ENCODE data around the gene INPP5A. TPM values are rescaled to one million over a fixed set of nuclear protein-coding genes. Genes with fewer than 3 reads are reported as not detected.
"Not testable (repeated sequence)": the region's sequence is repeated elsewhere in the genome, so short reads cannot be mapped to it uniquely, and the experiment has no call there.

Gene INPP5A
- total and polyA plus RNA-seq, 4 donors = 37.7 to 112 (median 54.9) TPM

DNA sequence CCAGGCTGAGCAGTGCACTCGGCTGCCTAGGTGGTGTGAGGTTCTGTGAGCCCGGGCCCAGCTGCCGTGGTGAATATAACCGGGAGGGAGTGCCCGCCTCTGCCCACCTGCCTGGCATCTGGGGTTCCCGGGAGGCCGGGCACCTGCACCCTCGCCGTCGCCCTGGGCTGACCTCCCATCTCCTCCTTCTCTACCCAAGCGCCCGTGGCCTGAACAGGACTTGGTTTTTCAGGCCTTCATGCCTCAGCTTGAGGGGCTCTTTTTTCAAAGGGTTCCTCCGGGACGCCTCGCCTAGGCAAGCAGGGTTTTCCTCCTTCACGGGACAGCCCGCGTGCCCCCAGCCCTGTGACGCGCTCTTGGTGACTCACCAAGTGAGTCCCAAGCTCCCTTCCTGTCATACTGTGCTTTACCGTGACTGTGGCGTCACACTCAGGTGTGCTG is 9.9 kb downstream of the INPP5A start:
- no peaks in the 10 kb centered on the region for H3K36me3 ChIP-seq (ENCODE audit: control insufficient read depth in 1 of 2, insufficient read depth in 2 of 2, low read length in 1 of 2)
- H3K27ac ChIP-seq (ENCODE audit: low read depth in 1 of 2, low read length in 2 of 2) = no peak overlapping the region
- DNase-seq (peak; percentile 52 to 71), ATAC-seq (ENCODE audit: low FRiP score) (no peak)
- intact Hi-C loops (cut with DNase I) = no loop called here
- H3K4me1 ChIP-seq (ENCODE audit: control insufficient read depth in 1 of 2, insufficient read depth in 2 of 2, low read length in 2 of 2) = no peaks in the 10 kb centered on the region
- H3K4me3 ChIP-seq (ENCODE audit: low read length in 2 of 2) = no peak overlapping the region
- no peaks in the 10 kb centered on the region for H3K9me3 ChIP-seq (ENCODE audit: control insufficient read depth, low read length)
- H3K27me3 ChIP-seq (ENCODE audit: control insufficient read depth in 1 of 2, insufficient read depth in 2 of 2, low read length in 1 of 2) = no peaks in the 10 kb centered on the region
- 90 to 94% methylated on average over 17 to 22 of the region's 22 CpGs for WGBS, 2 donors

DNA sequence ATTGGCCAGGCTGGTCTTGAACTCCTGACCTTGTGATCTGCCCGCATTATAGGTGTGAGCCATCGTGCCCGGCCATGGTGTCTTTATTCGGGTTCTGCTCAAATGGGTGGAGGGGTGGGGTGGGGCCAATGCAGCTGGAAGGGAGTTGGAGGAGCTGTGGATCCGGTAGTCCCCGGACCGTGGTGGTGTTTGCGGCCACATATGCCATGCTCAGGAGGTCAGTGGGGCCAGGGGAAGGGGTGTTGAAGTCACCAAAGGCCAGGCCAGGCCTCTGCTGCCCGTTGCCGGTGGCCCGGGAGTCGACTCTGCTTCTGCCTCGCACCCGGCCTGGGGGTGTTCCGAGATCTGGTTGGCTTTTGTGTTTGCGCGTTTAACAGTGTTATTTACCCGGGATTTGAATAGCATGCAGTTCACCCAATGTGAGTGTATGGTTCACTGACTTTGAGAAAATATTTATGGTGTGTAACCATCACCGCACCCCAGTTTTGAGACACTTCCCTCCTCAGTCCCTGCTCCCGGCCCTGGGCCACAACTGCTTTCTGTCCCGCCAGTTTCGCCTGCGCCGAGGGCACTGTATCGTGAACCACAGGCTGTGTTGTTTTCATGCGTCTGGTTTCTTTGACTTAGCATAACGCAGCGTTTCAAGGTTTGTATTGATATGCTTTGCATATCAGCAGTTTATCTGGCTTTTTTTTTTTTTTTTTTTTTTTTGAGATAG is 10.7 kb downstream of the INPP5A start:
- DNase-seq (peak; percentile 34 to 65), ATAC-seq (ENCODE audit: low FRiP score) (no peak)
- no peak overlapping the region for H3K4me3 ChIP-seq (ENCODE audit: low read length in 2 of 2)
- no peaks in the 10 kb centered on the region for H3K27me3 ChIP-seq (ENCODE audit: control insufficient read depth in 1 of 2, insufficient read depth in 2 of 2, low read length in 1 of 2)
- no peaks in the 10 kb centered on the region for H3K9me3 ChIP-seq (ENCODE audit: control insufficient read depth, low read length)
- intact Hi-C loops (cut with DNase I) = no loop called here
- H3K27ac ChIP-seq (ENCODE audit: low read depth in 1 of 2, low read length in 2 of 2) = no peak overlapping the region
- no peaks in the 10 kb centered on the region for H3K36me3 ChIP-seq (ENCODE audit: control insufficient read depth in 1 of 2, insufficient read depth in 2 of 2, low read length in 1 of 2)
- H3K4me1 ChIP-seq (ENCODE audit: control insufficient read depth in 1 of 2, insufficient read depth in 2 of 2, low read length in 2 of 2) = no peaks in the 10 kb centered on the region
- 90 to 91% methylated on average over 28 of the region's 28 CpGs for WGBS, 2 donors

- H3K27me3 ChIP-seq (ENCODE audit: control insufficient read depth in 1 of 2, insufficient read depth in 2 of 2, low read length in 1 of 2) = no peaks in the 10 kb centered on the region
- 91 to 94% methylated on average over 14 of the region's 14 CpGs for WGBS, 2 donors
- no peaks in the 10 kb centered on the region for H3K36me3 ChIP-seq (ENCODE audit: control insufficient read depth in 1 of 2, insufficient read depth in 2 of 2, low read length in 1 of 2)
- intact Hi-C loops (cut with DNase I) = no loop called here
- H3K9me3 ChIP-seq (ENCODE audit: control insufficient read depth, low read length) = no peaks in the 10 kb centered on the region
- H3K4me3 ChIP-seq (ENCODE audit: low read length in 2 of 2) = no peak overlapping the region
- DNase-seq (peak in 1 of 2 donors; percentile 67), ATAC-seq (ENCODE audit: low FRiP score) (no peak)
- H3K4me1 ChIP-seq (ENCODE audit: control insufficient read depth in 1 of 2, insufficient read depth in 2 of 2, low read length in 2 of 2) = no peaks in the 10 kb centered on the region
- H3K27ac ChIP-seq (ENCODE audit: low read depth in 1 of 2, low read length in 2 of 2) = no peak overlapping the region
Measured at GRCh38 chr10:132548869-132549268, 11.3 kb downstream of the INPP5A start.

DNA sequence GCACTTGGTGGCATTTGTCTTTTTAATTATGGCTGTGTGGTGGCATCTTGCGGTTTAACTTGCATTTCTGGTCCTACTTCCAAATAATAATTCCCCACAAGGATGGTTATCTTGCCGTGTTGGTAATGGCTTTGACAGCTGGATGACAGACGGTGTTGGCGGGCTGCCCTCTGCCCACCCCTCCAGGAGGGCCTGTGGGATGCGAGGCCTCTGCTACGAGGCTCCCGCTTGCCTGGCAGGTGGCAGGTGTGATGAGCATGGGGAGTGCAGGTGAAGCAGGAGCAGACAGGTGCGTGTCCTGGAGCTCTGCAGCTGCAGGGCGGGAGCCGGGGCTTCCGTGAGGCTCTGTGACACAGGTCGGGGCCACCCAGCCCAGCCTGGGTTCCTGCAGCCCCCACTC is 11.8 kb downstream of the INPP5A start:
- intact Hi-C loops (cut with DNase I) = no loop called here
- no peaks in the 10 kb centered on the region for H3K27me3 ChIP-seq (ENCODE audit: control insufficient read depth in 1 of 2, insufficient read depth in 2 of 2, low read length in 1 of 2)
- no peaks in the 10 kb centered on the region for H3K36me3 ChIP-seq (ENCODE audit: control insufficient read depth in 1 of 2, insufficient read depth in 2 of 2, low read length in 1 of 2)
- ATAC-seq (ENCODE audit: low FRiP score) (no peak), DNase-seq (peak in 1 of 2 donors; percentile 70)
- WGBS, 2 donors = 72 to 73% methylated on average over 12 of the region's 12 CpGs
- no peak overlapping the region for H3K27ac ChIP-seq (ENCODE audit: low read depth in 1 of 2, low read length in 2 of 2)
- no peak overlapping the region for H3K4me3 ChIP-seq (ENCODE audit: low read length in 2 of 2)
- no peaks in the 10 kb centered on the region for H3K9me3 ChIP-seq (ENCODE audit: control insufficient read depth, low read length)
- no peaks in the 10 kb centered on the region for H3K4me1 ChIP-seq (ENCODE audit: control insufficient read depth in 1 of 2, insufficient read depth in 2 of 2, low read length in 2 of 2)

- no peaks in the 10 kb centered on the region for H3K27me3 ChIP-seq (ENCODE audit: control insufficient read depth in 1 of 2, insufficient read depth in 2 of 2, low read length in 1 of 2)
- no peak for ATAC-seq (ENCODE audit: low FRiP score)
- peak in 1 of 2 donors; percentile 62 for DNase-seq
- 86 to 89% methylated on average over 20 of the region's 20 CpGs for WGBS, 2 donors
- no peaks in the 10 kb centered on the region for H3K36me3 ChIP-seq (ENCODE audit: control insufficient read depth in 1 of 2, insufficient read depth in 2 of 2, low read length in 1 of 2)
- H3K9me3 ChIP-seq (ENCODE audit: control insufficient read depth, low read length) = no peaks in the 10 kb centered on the region
- H3K4me1 ChIP-seq (ENCODE audit: control insufficient read depth in 1 of 2, insufficient read depth in 2 of 2, low read length in 2 of 2) = no peaks in the 10 kb centered on the region
- no peak overlapping the region for H3K4me3 ChIP-seq (ENCODE audit: low read length in 2 of 2)
- intact Hi-C loops (cut with DNase I) = no loop called here
- H3K27ac ChIP-seq (ENCODE audit: low read depth in 1 of 2, low read length in 2 of 2) = no peak overlapping the region
Measured at GRCh38 chr10:132550366-132551092, 12.9 kb downstream of the INPP5A start.

GRCh38 chr10:132551093-132551807 is 13.7 kb downstream of the INPP5A start:
- no peaks in the 10 kb centered on the region for H3K9me3 ChIP-seq (ENCODE audit: control insufficient read depth, low read length)
- DNase-seq (no peak), ATAC-seq (ENCODE audit: low FRiP score) (no peak)
- no peaks in the 10 kb centered on the region for H3K36me3 ChIP-seq (ENCODE audit: control insufficient read depth in 1 of 2, insufficient read depth in 2 of 2, low read length in 1 of 2)
- no peaks in the 10 kb centered on the region for H3K27me3 ChIP-seq (ENCODE audit: control insufficient read depth in 1 of 2, insufficient read depth in 2 of 2, low read length in 1 of 2)
- intact Hi-C loops (cut with DNase I) = no loop called here
- no peak overlapping the region for H3K27ac ChIP-seq (ENCODE audit: low read depth in 1 of 2, low read length in 2 of 2)
- WGBS, 2 donors = 76 to 84% methylated on average over 15 of the region's 15 CpGs
- no peak overlapping the region for H3K4me3 ChIP-seq (ENCODE audit: low read length in 2 of 2)
- no peaks in the 10 kb centered on the region for H3K4me1 ChIP-seq (ENCODE audit: control insufficient read depth in 1 of 2, insufficient read depth in 2 of 2, low read length in 2 of 2)

DNA sequence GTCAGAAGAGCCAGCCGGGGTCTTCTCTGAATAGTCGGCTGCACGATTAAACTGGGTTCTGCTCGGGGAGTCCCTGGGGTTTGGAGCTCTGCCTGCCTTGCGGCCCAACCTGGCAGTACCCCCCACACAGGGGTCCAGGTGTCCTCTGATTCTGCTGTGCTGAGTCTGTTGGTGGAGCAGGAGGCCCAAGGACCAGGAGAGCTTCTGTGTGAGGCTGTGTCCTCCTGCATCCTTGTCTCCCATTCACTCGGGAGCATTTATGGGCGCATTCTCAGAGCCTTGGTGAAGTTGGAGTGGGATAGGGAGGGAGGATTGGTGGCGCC is 14.2 kb downstream of the INPP5A start:
- WGBS, 2 donors = 91 to 97% methylated on average over 8 of the region's 8 CpGs
- H3K36me3 ChIP-seq (ENCODE audit: control insufficient read depth in 1 of 2, insufficient read depth in 2 of 2, low read length in 1 of 2) = peaks cover 0 to 1% of the 10 kb centered on the region in 2 donors
- intact Hi-C loops (cut with DNase I) = no loop called here
- ATAC-seq (ENCODE audit: low FRiP score) = no peak
- no peaks in the 10 kb centered on the region for H3K9me3 ChIP-seq (ENCODE audit: control insufficient read depth, low read length)
- H3K27ac ChIP-seq (ENCODE audit: low read depth in 1 of 2, low read length in 2 of 2) = no peak overlapping the region
- H3K27me3 ChIP-seq (ENCODE audit: control insufficient read depth in 1 of 2, insufficient read depth in 2 of 2, low read length in 1 of 2) = no peaks in the 10 kb centered on the region
- no peak overlapping the region for H3K4me3 ChIP-seq (ENCODE audit: low read length in 2 of 2)
- H3K4me1 ChIP-seq (ENCODE audit: control insufficient read depth in 1 of 2, insufficient read depth in 2 of 2, low read length in 2 of 2) = no peaks in the 10 kb centered on the region
- peak in 1 of 2 donors; percentile 68 for DNase-seq

- H3K27ac ChIP-seq (ENCODE audit: low read depth in 1 of 2, low read length in 2 of 2); H3K9me3 ChIP-seq (ENCODE audit: control insufficient read depth, low read length); H3K4me3 ChIP-seq (ENCODE audit: low read length in 2 of 2); H3K36me3 ChIP-seq (ENCODE audit: control insufficient read depth in 1 of 2, insufficient read depth in 2 of 2, low read length in 1 of 2); ATAC-seq (ENCODE audit: low FRiP score); DNase-seq; H3K27me3 ChIP-seq (ENCODE audit: control insufficient read depth in 1 of 2, insufficient read depth in 2 of 2, low read length in 1 of 2); H3K4me1 ChIP-seq (ENCODE audit: control insufficient read depth in 1 of 2, insufficient read depth in 2 of 2, low read length in 2 of 2); intact Hi-C loops (cut with DNase I): not testable (repeated sequence)
- 88 to 98% methylated on average over 6 of the region's 6 CpGs for WGBS, 2 donors
Measured at GRCh38 chr10:132552635-132553034, 15.0 kb downstream of the INPP5A start.

Measured in aorta (tissue), 5 donors.